ENCODE measurements around the gene RBFA. TPM values are rescaled to one million over a fixed set of nuclear protein-coding genes. Genes with fewer than 3 reads are reported as not detected.
"Not testable (repeated sequence)": the region's sequence is repeated elsewhere in the genome, so short reads cannot be mapped to it uniquely, and the experiment has no call there.

RBFA gene
- polyA plus RNA-seq: 33.0 TPM
- long read RNA-seq, donor 1, transcript RBFA-204 (1 exons, 1,587 nt): major isoform, 6 of 13 reads
- long read RNA-seq, donor 1, transcript RBFA-202 (7 exons, 1,407 nt): minor isoform, 5 of 13 reads
- long read RNA-seq, donor 1, partial matches to known transcripts: 0 of 13 reads
- long read RNA-seq, donor 1, other reads (novel, unspliced or antisense): 0 of 13 reads
- long read RNA-seq, donor 2, transcript RBFA-202 (7 exons, 1,407 nt): major isoform, 12 of 16 reads
- long read RNA-seq, donor 2, partial matches to known transcripts: 0 of 16 reads
- long read RNA-seq, donor 2, other reads (novel, unspliced or antisense): 0 of 16 reads
- long read RNA-seq, donor 3: 0 reads
- long read RNA-seq, donor 4: 0 reads
- long read RNA-seq, donor 5, partial matches to known transcripts: 0 of 7 reads
- long read RNA-seq, donor 5, other reads (novel, unspliced or antisense): 0 of 7 reads
- long read RNA-seq, donor 6, transcript RBFA-202 (7 exons, 1,407 nt): major isoform, 8 of 12 reads
- long read RNA-seq, donor 6, partial matches to known transcripts: 0 of 12 reads
- long read RNA-seq, donor 6, other reads (novel, unspliced or antisense): 0 of 12 reads
- long read RNA-seq, donor 7, partial matches to known transcripts: 0 of 7 reads
- long read RNA-seq, donor 7, other reads (novel, unspliced or antisense): 0 of 7 reads
- long read RNA-seq, donor 8, transcript RBFA-202 (7 exons, 1,407 nt): major isoform, 8 of 14 reads
- long read RNA-seq, donor 8, transcript RBFA-204 (1 exons, 1,587 nt): minor isoform, 5 of 14 reads
- long read RNA-seq, donor 8, partial matches to known transcripts: 0 of 14 reads
- long read RNA-seq, donor 8, other reads (novel, unspliced or antisense): 0 of 14 reads
- long read RNA-seq, donor 9, transcript RBFA-202 (7 exons, 1,407 nt): major isoform, 6 of 12 reads
- long read RNA-seq, donor 9, partial matches to known transcripts: 0 of 12 reads
- long read RNA-seq, donor 9, other reads (novel, unspliced or antisense): 0 of 12 reads
- long read RNA-seq, donor 10, transcript RBFA-202 (7 exons, 1,407 nt): major isoform, 10 of 11 reads
- long read RNA-seq, donor 10, partial matches to known transcripts: 0 of 11 reads
- long read RNA-seq, donor 10, other reads (novel, unspliced or antisense): 0 of 11 reads
- long read RNA-seq, donor 11, partial matches to known transcripts: 0 of 7 reads
- long read RNA-seq, donor 11, other reads (novel, unspliced or antisense): 0 of 7 reads

- H3K9me3 ChIP-seq (ENCODE audit: control insufficient read depth, low read depth, low read length): peaks cover 4% of the 10 kb centered on the region
- H3K36me3 ChIP-seq (ENCODE audit: control insufficient read depth, insufficient read depth, low read length): peaks cover 14% of the 10 kb centered on the region
- H3K4me1 ChIP-seq (ENCODE audit: control insufficient read depth, insufficient read depth, low read length): peaks cover 9% of the 10 kb centered on the region
- H3K27me3 ChIP-seq (ENCODE audit: control insufficient read depth, insufficient read depth, low read length): no peaks in the 10 kb centered on the region
- DNase-seq: peak; percentile 99
- 0% methylated on average over 4 of the region's 99 CpGs for WGBS (ENCODE audit: insufficient coverage, low lambda C conversion rate)
- H3K4me3 ChIP-seq (ENCODE audit: low read length): peak within 1 kb of the TSS; percentile 74
- peak within 1 kb of the TSS; percentile 81 for H3K27ac ChIP-seq (ENCODE audit: low read length)
Measured at GRCh38 chr18:80034068-80034851, at the start of gene RBFA. TSS of gene RBFA (plus strand) at chr18:80034434. CDS start at chr18:80034496, 62 bp downstream.

- Histone ChIP-seq H3K27me3 (ENCODE audit: control insufficient read depth, insufficient read depth, low read length) (no peaks in the 10 kb centered on the region), H3K4me3 (ENCODE audit: low read length) (no peak overlapping the region), H3K4me1 (ENCODE audit: control insufficient read depth, insufficient read depth, low read length) (peaks cover 11% of the 10 kb centered on the region), H3K27ac (ENCODE audit: low read length) (no peak overlapping the region), H3K9me3 (ENCODE audit: control insufficient read depth, low read depth, low read length) (no peaks in the 10 kb centered on the region), H3K36me3 (ENCODE audit: control insufficient read depth, insufficient read depth, low read length) (peaks cover 23% of the 10 kb centered on the region)
- no CpG with 5 or more reads among the region's 12 CpGs for WGBS (ENCODE audit: insufficient coverage, low lambda C conversion rate)
- DNase-seq: no peak
Measured at GRCh38 chr18:79985172-79985571, 49.1 kb upstream of the RBFA start.

GRCh38 chr18:79986726-79987125 lies 47.5 kb upstream of the RBFA start:
- no CpG with 5 or more reads among the region's 7 CpGs for WGBS (ENCODE audit: insufficient coverage, low lambda C conversion rate)
- H3K36me3 ChIP-seq (ENCODE audit: control insufficient read depth, insufficient read depth, low read length): peaks cover 23% of the 10 kb centered on the region
- H3K27ac ChIP-seq (ENCODE audit: low read length): no peak overlapping the region
- no peaks in the 10 kb centered on the region for H3K27me3 ChIP-seq (ENCODE audit: control insufficient read depth, insufficient read depth, low read length)
- H3K9me3 ChIP-seq (ENCODE audit: control insufficient read depth, low read depth, low read length): no peaks in the 10 kb centered on the region
- peaks cover 11% of the 10 kb centered on the region for H3K4me1 ChIP-seq (ENCODE audit: control insufficient read depth, insufficient read depth, low read length)
- DNase-seq: no peak
- peak overlapping the region; percentile 24 for H3K4me3 ChIP-seq (ENCODE audit: low read length)

- H3K4me1 ChIP-seq (ENCODE audit: control insufficient read depth, insufficient read depth, low read length): peaks cover 11% of the 10 kb centered on the region
- peak overlapping the region; percentile 82 for H3K4me3 ChIP-seq (ENCODE audit: low read length)
- no peaks in the 10 kb centered on the region for H3K9me3 ChIP-seq (ENCODE audit: control insufficient read depth, low read depth, low read length)
- H3K27me3 ChIP-seq (ENCODE audit: control insufficient read depth, insufficient read depth, low read length): no peaks in the 10 kb centered on the region
- WGBS (ENCODE audit: insufficient coverage, low lambda C conversion rate): 0% methylated on average over 2 of the region's 6 CpGs
- H3K27ac ChIP-seq (ENCODE audit: low read length): peak overlapping the region; percentile 70
- DNase-seq: no peak
- peaks cover 15% of the 10 kb centered on the region for H3K36me3 ChIP-seq (ENCODE audit: control insufficient read depth, insufficient read depth, low read length)
Measured at GRCh38 chr18:79987566-79987965, 46.7 kb upstream of the RBFA start.

- Histone ChIP-seq H3K4me3 (ENCODE audit: low read length) (peak overlapping the region; percentile 82), H3K4me1 (ENCODE audit: control insufficient read depth, insufficient read depth, low read length) (peaks cover 11% of the 10 kb centered on the region), H3K27me3 (ENCODE audit: control insufficient read depth, insufficient read depth, low read length) (no peaks in the 10 kb centered on the region), H3K36me3 (ENCODE audit: control insufficient read depth, insufficient read depth, low read length) (peaks cover 15% of the 10 kb centered on the region), H3K9me3 (ENCODE audit: control insufficient read depth, low read depth, low read length) (no peaks in the 10 kb centered on the region), H3K27ac (ENCODE audit: low read length) (peak overlapping the region; percentile 70)
- DNase-seq: peak; percentile 46 to 80
- WGBS (ENCODE audit: insufficient coverage, low lambda C conversion rate): no CpG with 5 or more reads among the region's 48 CpGs
Measured at GRCh38 chr18:79988071-79988450, 46.2 kb upstream of the RBFA start.

- H3K4me1 ChIP-seq (ENCODE audit: control insufficient read depth, insufficient read depth, low read length): peaks cover 11% of the 10 kb centered on the region
- H3K9me3 ChIP-seq (ENCODE audit: control insufficient read depth, low read depth, low read length): no peaks in the 10 kb centered on the region
- WGBS (ENCODE audit: insufficient coverage, low lambda C conversion rate): 0% methylated on average over 3 of the region's 71 CpGs
- no peaks in the 10 kb centered on the region for H3K27me3 ChIP-seq (ENCODE audit: control insufficient read depth, insufficient read depth, low read length)
- peaks cover 15% of the 10 kb centered on the region for H3K36me3 ChIP-seq (ENCODE audit: control insufficient read depth, insufficient read depth, low read length)
- peak within 1 kb of the TSS; percentile 82 for H3K4me3 ChIP-seq (ENCODE audit: low read length)
- H3K27ac ChIP-seq (ENCODE audit: low read length): peak within 1 kb of the TSS; percentile 70
- DNase-seq: peak; percentile 88 to 90
Measured at GRCh38 chr18:79988451-79989194, 45.6 kb upstream of the RBFA start, which contains the start of gene TXNL4A. TSS of gene TXNL4A (minus strand) at chr18:79988563. CDS start at chr18:79988392, 171 bp downstream.

GRCh38 chr18:79989195-79989497 lies 45.1 kb upstream of the RBFA start:
- no peaks in the 10 kb centered on the region for H3K27me3 ChIP-seq (ENCODE audit: control insufficient read depth, insufficient read depth, low read length)
- WGBS (ENCODE audit: insufficient coverage, low lambda C conversion rate): no CpG with 5 or more reads among the region's 14 CpGs
- H3K4me3 ChIP-seq (ENCODE audit: low read length): peak overlapping the region; percentile 82
- peak overlapping the region; percentile 70 for H3K27ac ChIP-seq (ENCODE audit: low read length)
- DNase-seq: peak in 1 of 2 donors; percentile 6
- H3K4me1 ChIP-seq (ENCODE audit: control insufficient read depth, insufficient read depth, low read length): peaks cover 11% of the 10 kb centered on the region
- H3K9me3 ChIP-seq (ENCODE audit: control insufficient read depth, low read depth, low read length): no peaks in the 10 kb centered on the region
- peaks cover 15% of the 10 kb centered on the region for H3K36me3 ChIP-seq (ENCODE audit: control insufficient read depth, insufficient read depth, low read length)

GRCh38 chr18:79991494-79991893 lies 42.7 kb upstream of the RBFA start:
- no peak overlapping the region for H3K27ac ChIP-seq (ENCODE audit: low read length)
- WGBS (ENCODE audit: insufficient coverage, low lambda C conversion rate): no CpG with 5 or more reads among the region's 2 CpGs
- no peaks in the 10 kb centered on the region for H3K9me3 ChIP-seq (ENCODE audit: control insufficient read depth, low read depth, low read length)
- H3K4me1 ChIP-seq (ENCODE audit: control insufficient read depth, insufficient read depth, low read length): peaks cover 9% of the 10 kb centered on the region
- H3K36me3 ChIP-seq (ENCODE audit: control insufficient read depth, insufficient read depth, low read length): peaks cover 1% of the 10 kb centered on the region
- no peak overlapping the region for H3K4me3 ChIP-seq (ENCODE audit: low read length)
- H3K27me3 ChIP-seq (ENCODE audit: control insufficient read depth, insufficient read depth, low read length): no peaks in the 10 kb centered on the region
- no peak for DNase-seq

- H3K9me3 ChIP-seq (ENCODE audit: control insufficient read depth, low read depth, low read length); H3K36me3 ChIP-seq (ENCODE audit: control insufficient read depth, insufficient read depth, low read length); H3K27ac ChIP-seq (ENCODE audit: low read length); H3K27me3 ChIP-seq (ENCODE audit: control insufficient read depth, insufficient read depth, low read length); H3K4me3 ChIP-seq (ENCODE audit: low read length); DNase-seq; H3K4me1 ChIP-seq (ENCODE audit: control insufficient read depth, insufficient read depth, low read length): not testable (repeated sequence)
- no CpG with 5 or more reads among the region's 2 CpGs for WGBS (ENCODE audit: insufficient coverage, low lambda C conversion rate)
Measured at GRCh38 chr18:79999701-80000100, 34.5 kb upstream of the RBFA start.

Measured in large intestine (tissue), 12 donors.